ENCODE data around the gene PURA.

The PURA gene

DNA sequence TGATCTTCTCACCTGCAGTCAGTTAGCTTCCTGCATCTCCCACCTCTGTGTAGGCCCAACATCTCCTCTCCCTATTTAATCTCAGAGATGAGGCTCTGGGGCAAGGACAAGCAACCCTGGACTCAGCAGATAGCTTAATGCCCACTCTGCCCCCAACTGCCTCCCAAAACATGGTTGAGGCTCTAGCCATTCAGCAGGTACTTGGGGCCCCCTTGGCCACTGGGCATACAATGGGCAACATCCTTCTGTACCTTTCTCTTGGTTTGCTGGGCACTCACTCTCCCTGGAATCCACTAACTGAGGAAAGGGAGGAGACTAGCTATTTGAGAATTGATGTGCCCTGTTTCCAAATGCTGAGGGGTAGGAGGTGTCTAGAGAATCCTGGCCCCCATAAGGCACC lies 21.2 kb downstream of the PURA start:
- peaks cover 20% of the 10 kb centered on the region for H3K4me1 ChIP-seq (ENCODE audit: insufficient read depth, poor library complexity, severe bottlenecking)
- DNase-seq (ENCODE audit: low spot score) (no peak), ATAC-seq (ENCODE audit: low read depth) (no peak)
- no peak overlapping the region for H3K4me3 ChIP-seq (ENCODE audit: severe bottlenecking)
- no peaks in the 10 kb centered on the region for H3K27me3 ChIP-seq (ENCODE audit: insufficient read depth, poor library complexity, severe bottlenecking)
- no peak overlapping the region for H3K27ac ChIP-seq (ENCODE audit: poor library complexity, severe bottlenecking)
- H3K9me3 ChIP-seq (ENCODE audit: severe bottlenecking): no peaks in the 10 kb centered on the region
- H3K36me3 ChIP-seq (ENCODE audit: low read depth): no peaks in the 10 kb centered on the region
- no peak for TF ChIP-seq CTCF (IDR thresholded peaks at IDR 0.05; ENCODE audit: poor library complexity, severe bottlenecking)

GRCh38 chr5:140136624-140137023 lies 22.7 kb downstream of the PURA start:
- DNase-seq (ENCODE audit: low spot score) (no peak), ATAC-seq (ENCODE audit: low read depth) (no peak)
- Histone ChIP-seq H3K4me3 (ENCODE audit: severe bottlenecking) (no peak overlapping the region), H3K36me3 (ENCODE audit: low read depth) (no peaks in the 10 kb centered on the region), H3K9me3 (ENCODE audit: severe bottlenecking) (no peaks in the 10 kb centered on the region), H3K4me1 (ENCODE audit: insufficient read depth, poor library complexity, severe bottlenecking) (peaks cover 10% of the 10 kb centered on the region), H3K27ac (ENCODE audit: poor library complexity, severe bottlenecking) (no peak overlapping the region), H3K27me3 (ENCODE audit: insufficient read depth, poor library complexity, severe bottlenecking) (no peaks in the 10 kb centered on the region)
- no peak for TF ChIP-seq CTCF (IDR thresholded peaks at IDR 0.05; ENCODE audit: poor library complexity, severe bottlenecking)

GRCh38 chr5:140140435-140140834 lies 26.5 kb downstream of the PURA start:
- no peak for TF ChIP-seq CTCF (IDR thresholded peaks at IDR 0.05; ENCODE audit: poor library complexity, severe bottlenecking)
- Histone ChIP-seq H3K4me3 (ENCODE audit: severe bottlenecking) (no peak overlapping the region), H3K36me3 (ENCODE audit: low read depth) (no peaks in the 10 kb centered on the region), H3K4me1 (ENCODE audit: insufficient read depth, poor library complexity, severe bottlenecking) (no peaks in the 10 kb centered on the region), H3K9me3 (ENCODE audit: severe bottlenecking) (no peaks in the 10 kb centered on the region), H3K27ac (ENCODE audit: poor library complexity, severe bottlenecking) (no peak overlapping the region), H3K27me3 (ENCODE audit: insufficient read depth, poor library complexity, severe bottlenecking) (no peaks in the 10 kb centered on the region)
- DNase-seq (ENCODE audit: low spot score): no peak
- ATAC-seq (ENCODE audit: low read depth): no peak

DNA sequence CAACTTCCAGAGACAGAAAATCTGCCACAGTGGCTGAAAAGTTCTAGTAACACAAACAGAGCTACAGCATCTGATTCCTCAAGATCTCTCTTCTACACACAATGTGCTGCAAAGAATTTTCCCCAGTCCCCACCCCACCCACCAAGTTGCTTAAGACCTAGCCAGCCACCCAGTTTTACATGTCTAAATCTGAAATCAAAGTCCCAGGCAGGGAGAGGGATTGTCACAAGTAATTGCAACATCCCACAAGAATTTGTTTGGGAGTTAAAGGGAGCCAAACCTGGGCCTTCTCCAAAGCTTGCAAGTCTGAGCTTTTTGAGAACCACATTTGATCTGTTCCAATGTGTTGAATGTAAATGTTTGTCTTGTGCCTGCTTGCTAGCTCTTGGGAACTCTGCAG lies 27.3 kb downstream of the PURA start:
- TF ChIP-seq CTCF (IDR thresholded peaks at IDR 0.05; ENCODE audit: poor library complexity, severe bottlenecking): no peak
- H3K4me1 ChIP-seq (ENCODE audit: insufficient read depth, poor library complexity, severe bottlenecking): no peaks in the 10 kb centered on the region
- ATAC-seq (ENCODE audit: low read depth) (no peak), DNase-seq (ENCODE audit: low spot score) (no peak)
- no peak overlapping the region for H3K4me3 ChIP-seq (ENCODE audit: severe bottlenecking)
- H3K27me3 ChIP-seq (ENCODE audit: insufficient read depth, poor library complexity, severe bottlenecking): no peaks in the 10 kb centered on the region
- H3K9me3 ChIP-seq (ENCODE audit: severe bottlenecking): no peaks in the 10 kb centered on the region
- no peak overlapping the region for H3K27ac ChIP-seq (ENCODE audit: poor library complexity, severe bottlenecking)
- no peaks in the 10 kb centered on the region for H3K36me3 ChIP-seq (ENCODE audit: low read depth)

GRCh38 chr5:140142246-140142645 lies 28.3 kb downstream of the PURA start:
- no peaks in the 10 kb centered on the region for H3K27me3 ChIP-seq (ENCODE audit: insufficient read depth, poor library complexity, severe bottlenecking)
- TF ChIP-seq CTCF (IDR thresholded peaks at IDR 0.05; ENCODE audit: poor library complexity, severe bottlenecking): no peak
- no peaks in the 10 kb centered on the region for H3K4me1 ChIP-seq (ENCODE audit: insufficient read depth, poor library complexity, severe bottlenecking)
- no peaks in the 10 kb centered on the region for H3K36me3 ChIP-seq (ENCODE audit: low read depth)
- H3K9me3 ChIP-seq (ENCODE audit: severe bottlenecking): no peaks in the 10 kb centered on the region
- ATAC-seq (ENCODE audit: low read depth) (no peak), DNase-seq (ENCODE audit: low spot score) (no peak)
- H3K27ac ChIP-seq (ENCODE audit: poor library complexity, severe bottlenecking): no peak overlapping the region
- H3K4me3 ChIP-seq (ENCODE audit: severe bottlenecking): no peak overlapping the region

Measured in RWPE2 (cell line).